Measurements from ENCODE around the gene SPRED3.

The SPRED3 gene

GRCh38 chr19:38374332-38375097 is 14.0 kb upstream of the SPRED3 start, which contains the start of gene PSMD8:
Gene PSMD8 (plus strand): TSS chr19:38374571. CDS start chr19:38374602, 31 bp downstream.
- peak; percentile 98 for DNase-seq

GRCh38 chr19:38375098-38375493 is 13.4 kb upstream of the SPRED3 start:
- no peak for DNase-seq

DNA sequence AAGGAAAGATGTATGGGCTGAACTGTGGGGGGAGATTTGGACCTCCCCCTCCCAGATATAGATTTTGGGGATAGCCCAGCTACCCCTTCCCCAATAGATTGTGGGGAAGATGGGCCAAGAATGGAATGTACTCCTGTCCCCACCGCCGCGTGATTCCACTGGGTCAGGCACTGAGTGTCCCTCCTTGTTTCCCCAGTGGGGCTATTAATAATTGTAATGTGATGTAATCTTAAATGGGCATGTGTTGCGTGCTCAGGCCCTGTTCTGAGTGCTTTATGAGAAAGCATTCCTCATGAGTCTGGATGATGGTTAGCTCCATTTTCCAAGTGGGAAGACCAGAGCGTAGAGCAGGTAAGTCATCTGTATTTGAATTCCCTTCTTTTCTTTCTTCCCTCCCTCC is 12.7 kb upstream of the SPRED3 start:
- no peak for DNase-seq

DNA sequence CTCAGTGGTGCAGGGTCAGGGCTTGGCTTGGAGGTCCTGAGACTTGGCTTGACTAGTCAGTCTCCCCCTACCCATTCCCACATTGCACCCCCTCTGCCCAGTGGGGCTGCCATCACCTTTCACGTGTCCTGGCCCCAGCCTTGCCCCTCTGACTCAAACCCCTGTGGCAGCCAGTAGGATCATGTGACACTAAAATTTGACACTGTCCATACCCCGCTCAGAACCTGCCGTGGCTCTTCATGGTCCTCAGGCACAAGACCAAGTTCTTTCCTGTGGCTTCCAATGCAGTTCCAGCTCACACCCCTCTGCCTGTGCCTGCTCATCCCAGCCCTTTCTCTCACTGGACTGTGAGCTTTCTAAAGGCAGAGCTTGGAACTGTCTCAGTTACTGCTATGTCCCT is 11.9 kb upstream of the SPRED3 start:
- DNase-seq, result no peak

DNA sequence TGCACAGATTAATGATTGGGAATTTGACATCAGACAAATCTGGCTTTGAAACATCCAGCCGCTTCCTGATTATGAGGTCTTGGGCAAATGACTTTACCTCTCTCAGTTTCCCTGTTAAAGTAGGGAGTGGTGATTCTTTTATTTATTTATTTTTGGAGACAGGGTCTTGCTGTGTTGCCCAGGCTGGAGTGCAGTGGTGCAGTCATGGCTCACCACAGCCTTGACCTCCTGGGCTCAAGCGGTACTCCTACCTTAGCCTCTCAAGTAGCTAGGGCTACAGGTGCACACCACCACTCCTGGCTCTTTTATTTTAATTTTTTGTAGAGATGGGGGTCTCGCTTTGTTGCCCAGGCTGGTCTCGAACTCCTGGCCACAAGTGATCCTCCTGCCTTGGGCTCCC is 11.4 kb upstream of the SPRED3 start:
- no peak for DNase-seq

DNA sequence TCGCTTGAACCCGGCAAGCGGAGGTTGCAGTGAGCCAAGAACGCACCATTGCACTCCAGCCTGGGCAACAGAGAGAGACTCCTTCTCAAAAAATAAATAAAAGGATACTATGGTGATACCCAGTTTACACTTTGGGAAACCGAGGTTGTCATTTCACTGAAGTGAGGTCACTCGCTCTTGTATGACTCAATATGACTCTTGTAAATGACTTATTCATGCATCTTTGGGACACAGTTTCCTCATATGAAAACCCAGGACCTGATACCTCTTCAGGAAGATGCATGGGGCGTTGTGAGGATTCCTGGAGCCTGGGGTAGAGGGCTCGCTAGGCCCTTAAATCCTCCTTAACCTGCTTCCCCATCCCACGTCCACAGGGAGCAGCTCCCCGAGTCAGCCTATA is 9.6 kb upstream of the SPRED3 start:
- no peak for DNase-seq

GRCh38 chr19:38381138-38381537 is 7.4 kb upstream of the SPRED3 start:
- no peak for DNase-seq

GRCh38 chr19:38383184-38383583 is 5.3 kb upstream of the SPRED3 start:
- DNase-seq, result no peak

DNA sequence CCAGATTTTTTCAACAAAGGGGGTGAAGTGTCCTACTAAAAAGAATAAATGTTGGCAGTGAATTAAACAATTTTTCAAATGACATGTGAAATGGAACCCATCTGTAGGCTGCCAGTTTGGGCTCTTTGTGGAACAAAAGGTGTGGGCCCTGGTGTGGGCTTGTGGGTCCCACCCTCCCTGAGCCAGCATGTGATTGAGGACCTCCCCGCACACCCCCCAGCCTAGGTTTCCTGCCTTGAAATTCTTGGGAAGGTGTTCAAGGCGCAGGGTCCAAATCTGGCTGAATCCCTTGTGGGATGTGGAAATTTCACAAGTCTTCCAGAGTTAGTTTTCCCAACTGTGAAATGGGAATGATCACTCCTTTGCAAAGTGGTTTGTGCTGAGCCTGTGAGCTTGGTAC is 4.8 kb upstream of the SPRED3 start:
- no peak for DNase-seq

- DNase-seq, result no peak
Measured at GRCh38 chr19:38384209-38385027, 4.1 kb upstream of the SPRED3 start.

DNA sequence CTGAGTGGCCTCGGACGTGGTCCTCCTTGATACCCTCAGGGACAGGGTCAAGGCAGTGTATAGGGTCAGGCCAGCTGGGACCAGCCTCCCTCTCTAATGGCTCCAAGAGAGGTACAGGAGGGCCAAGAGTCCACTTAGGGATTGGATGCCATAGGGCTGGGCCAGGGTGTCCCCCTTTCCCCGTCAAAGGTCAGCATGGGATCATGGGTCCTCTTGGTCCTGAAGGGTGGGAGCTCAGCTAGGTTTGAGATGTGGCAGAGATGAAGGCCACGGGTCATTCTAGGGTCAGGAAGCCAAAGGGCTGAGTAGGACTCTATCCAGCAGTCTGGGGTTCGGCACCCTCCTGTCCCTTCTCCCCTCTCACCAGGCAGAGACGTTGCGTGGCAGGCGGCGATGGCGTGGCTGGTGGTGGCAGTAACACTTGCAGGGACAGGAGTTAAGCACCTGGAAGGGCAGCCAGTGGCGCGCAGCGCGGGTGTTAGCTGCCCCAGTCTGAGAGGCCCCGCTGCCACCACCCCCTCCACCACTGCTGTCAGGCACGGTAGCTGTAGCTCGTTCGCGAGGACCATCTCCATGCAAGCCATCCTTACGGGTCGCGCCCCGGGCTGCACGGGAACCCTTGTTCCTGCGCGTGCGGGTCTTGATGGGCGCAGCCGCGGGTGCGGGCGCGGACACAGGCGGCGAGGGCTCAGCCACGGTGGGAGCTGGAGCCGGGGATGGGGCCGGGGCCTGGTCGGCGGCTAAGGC is 3.3 kb upstream of the SPRED3 start:
- no peak for DNase-seq

GRCh38 chr19:38385804-38386257 is 2.7 kb upstream of the SPRED3 start:
- DNase-seq, result no peak

- no peak for DNase-seq
Measured at GRCh38 chr19:38386300-38386970, 2.1 kb upstream of the SPRED3 start.

DNA sequence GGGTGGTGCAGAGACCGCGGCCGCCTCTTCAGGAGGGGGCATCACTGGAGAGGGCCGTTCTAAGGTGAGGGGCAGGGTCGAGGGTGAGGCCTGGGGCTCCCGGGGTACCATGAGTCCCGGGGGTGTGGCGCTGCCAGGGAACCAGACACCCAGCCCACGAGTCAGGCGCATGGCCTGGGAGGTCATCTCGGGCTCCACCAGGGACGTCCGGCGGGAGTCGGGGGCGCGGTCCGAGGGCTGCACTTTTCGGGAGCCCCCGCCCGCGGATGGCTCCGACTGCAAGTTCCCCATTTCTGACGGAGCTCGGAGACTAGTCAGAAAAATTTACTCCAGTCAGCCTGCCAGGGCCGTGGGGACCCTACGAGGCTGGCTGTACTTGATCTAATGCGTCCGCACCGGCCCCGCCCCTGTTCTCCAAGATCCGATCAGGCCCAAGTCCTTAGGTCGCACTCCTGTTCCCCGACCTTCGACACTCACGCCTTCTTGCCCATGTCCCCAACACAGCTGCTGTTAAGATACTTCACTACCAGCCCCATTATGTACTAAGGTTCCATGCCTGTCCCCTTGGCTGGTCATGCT is 1.4 kb upstream of the SPRED3 start:
- no peak for DNase-seq

DNA sequence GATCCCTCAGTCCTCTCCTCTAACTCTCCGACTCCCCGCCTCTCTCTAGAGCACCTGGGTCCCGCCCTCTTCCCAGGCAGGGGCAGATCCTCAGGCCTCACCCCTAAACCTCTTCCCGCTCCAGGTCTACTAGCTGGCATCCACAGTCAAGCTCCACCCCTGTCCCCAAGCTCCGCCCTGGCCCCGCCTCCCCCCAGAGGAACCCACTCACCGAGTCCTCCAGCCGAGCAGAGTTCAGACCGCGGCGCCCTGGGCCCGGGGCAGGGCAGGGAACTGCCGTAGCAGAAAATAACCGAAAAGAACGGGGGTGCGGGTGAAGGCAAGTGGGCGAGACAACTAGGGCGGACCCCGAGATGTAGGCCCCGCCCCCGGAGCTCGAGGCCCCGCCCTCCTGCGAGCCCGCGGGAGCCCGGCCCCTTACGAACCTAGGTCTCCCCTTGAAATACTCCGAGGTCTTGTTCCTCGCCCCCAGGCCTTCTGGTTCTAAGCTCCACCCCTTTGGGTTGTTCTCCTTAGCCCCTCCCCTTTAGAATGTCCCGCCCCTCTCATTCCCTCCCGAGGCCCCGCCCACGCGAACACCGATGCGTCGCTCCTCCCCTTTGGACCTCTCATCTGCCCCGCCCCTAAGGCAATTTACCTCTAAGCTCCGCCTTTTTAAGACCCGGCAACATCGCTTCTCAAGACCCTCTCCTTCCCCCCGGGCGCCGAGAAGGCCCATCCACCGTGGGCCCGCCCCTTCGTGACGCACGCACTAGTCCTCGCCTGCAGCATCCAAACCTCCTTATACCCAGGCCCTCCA is 748 bp upstream of the SPRED3 start, which contains the start of gene GGN:
TSS of gene GGN (minus strand) at position 485 of the 799 bp plus-strand sequence. CDS start 773 bp downstream, outside the sequence.
- peak; percentile 74 for DNase-seq

DNA sequence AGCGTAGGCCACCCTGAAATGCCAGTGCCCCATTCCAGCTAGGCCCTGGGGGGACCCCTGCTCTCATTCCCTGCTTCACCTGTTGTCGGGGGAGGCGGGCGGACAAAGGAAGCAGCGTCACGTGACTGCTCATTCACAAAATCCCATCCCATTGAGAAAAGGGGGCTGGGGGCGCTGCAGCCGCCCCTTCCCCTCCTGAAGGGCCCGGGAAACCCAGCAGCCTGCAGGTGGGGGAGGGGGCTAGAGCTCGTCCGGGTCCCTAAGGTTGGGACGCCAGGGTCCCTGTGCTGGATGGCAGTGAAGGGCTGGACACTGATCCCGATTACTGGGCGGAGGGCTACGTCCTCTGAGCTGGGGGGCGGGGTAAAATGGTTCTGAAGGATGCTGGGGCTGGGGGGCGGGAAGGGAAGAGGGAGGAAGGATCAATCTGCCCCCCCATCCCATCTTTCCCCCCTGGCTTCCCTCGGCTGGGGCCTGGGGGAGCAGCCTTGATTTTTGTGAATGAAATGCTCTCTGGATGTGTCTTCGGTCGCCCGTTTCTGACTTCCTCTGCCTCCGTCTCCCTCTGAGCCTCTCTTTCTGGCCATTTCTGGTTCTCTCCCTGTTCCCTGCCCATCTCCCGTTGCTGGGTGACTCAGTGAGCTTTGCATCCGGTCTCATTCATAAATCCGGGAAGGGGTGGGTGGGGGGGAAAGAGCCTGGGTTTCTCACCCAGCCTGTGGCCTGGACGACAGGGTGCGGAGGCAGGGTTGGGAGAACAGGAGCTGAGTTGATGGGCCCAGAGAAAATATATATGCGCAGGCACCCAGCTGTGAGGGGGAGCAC is 816 bp downstream of the SPRED3 start:
- DNase-seq, result no peak

DNA sequence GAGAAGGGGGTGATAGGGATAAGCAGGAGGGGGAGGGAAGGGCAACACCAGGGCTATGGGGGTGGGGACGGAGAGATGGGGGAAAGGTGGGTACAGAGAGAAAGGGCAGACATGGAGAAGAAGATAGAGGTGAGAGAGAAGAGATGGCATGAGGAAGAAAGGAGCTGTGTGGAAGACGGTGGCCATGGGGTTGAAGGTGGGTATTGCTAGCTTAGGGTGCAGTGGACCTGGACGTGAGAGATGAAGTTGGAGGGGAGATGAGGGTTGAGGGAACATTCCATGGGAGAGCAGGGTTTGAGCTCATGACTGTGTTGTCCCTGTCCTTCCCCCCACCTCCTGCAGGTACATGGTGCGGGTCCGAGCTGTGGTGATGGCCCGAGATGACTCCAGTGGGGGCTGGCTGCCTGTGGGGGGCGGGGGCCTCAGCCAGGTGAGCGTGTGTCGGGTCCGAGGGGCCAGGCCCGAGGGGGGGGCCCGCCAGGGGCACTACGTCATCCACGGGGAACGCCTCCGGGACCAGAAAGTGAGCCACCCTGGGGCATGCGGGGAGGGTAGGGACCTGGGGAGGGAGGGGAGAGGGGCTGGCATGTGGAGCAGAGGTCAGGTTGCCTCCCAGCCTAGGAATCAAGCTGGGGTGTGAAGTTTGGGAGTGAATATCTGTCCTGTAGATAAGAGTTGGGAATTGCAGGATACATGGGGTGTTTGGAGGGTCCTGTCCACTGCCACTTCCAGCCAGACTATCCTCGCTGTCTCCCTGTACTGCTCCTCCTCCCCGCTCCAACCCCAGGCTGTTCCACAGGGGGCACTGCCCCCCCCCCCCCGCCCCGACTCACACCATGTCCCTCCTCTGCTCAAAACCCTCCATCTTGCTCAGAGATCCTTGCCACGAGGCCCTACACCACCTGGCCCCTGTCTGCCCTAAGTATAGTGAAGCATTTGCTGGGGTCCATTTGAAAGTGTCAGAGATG is 1.7 kb downstream of the SPRED3 start:
- no peak for DNase-seq

GRCh38 chr19:38391911-38392464 is 3.5 kb downstream of the SPRED3 start:
- no peak for DNase-seq
